Type B pancreatic cell (in vitro differentiated cells): Measurements from ENCODE around the gene GDAP2. TPM values are rescaled to one million over a fixed set of nuclear protein-coding genes. Genes with fewer than 3 reads are reported as not detected.

Experiments used
- DNase-seq: peaks from one replicate; pipeline ENCODE4 v3.0.0; 2021; ENCODE audit warnings: mixed read lengths; ENCODE audit not compliant: unreplicated experiment; ENCODE audit errors: extremely low spot score
- H3K27ac Mint-ChIP-seq: 2 replicates; pipeline ENCODE4 v1.8.0; 2021; ENCODE audit warnings: mild to moderate bottlenecking, mixed read lengths
- H3K27me3 Mint-ChIP-seq: 2 replicates; pipeline ENCODE4 v1.8.0; 2021; ENCODE audit warnings: mixed read lengths
- H3K36me3 Mint-ChIP-seq: 2 replicates; pipeline ENCODE4 v1.8.0; 2021; ENCODE audit warnings: mixed read lengths
- H3K4me1 Mint-ChIP-seq: one replicate; pipeline ENCODE4 v1.8.0; 2021; ENCODE audit warnings: mixed read lengths; ENCODE audit not compliant: unreplicated experiment
- H3K4me3 Mint-ChIP-seq: 2 replicates; pipeline ENCODE4 v1.8.0; 2021; ENCODE audit warnings: mild to moderate bottlenecking, mixed read lengths
- H3K9me3 Mint-ChIP-seq: 2 replicates; pipeline ENCODE4 v1.8.0; 2021; ENCODE audit warnings: mixed read lengths
- CTCF ChIP-seq: fragments of 200-600 bp; sonication (generic); conservative IDR thresholded peaks from 2 replicates; pipeline ENCODE4 v1.5.0; 2021; ENCODE audit warnings: antibody characterized with exemption, mild to moderate bottlenecking
- total RNA-seq: library from RNA; stranded (reverse); gene quantifications from 2 replicates; pipeline ENCODE4 v1.2.1, GENCODE V29; 2021; ENCODE audit warnings: low replicate concordance

Gene GDAP2
- total RNA-seq, 1 donor from 2014 or later = 20.4 TPM

- H3K9me3 Mint-ChIP-seq = no peaks in the 10 kb centered on the region
- DNase-seq = no peak
- H3K4me1 Mint-ChIP-seq = no peaks in the 10 kb centered on the region
- TF ChIP-seq CTCF = no peak
- H3K36me3 Mint-ChIP-seq = no peaks in the 10 kb centered on the region
- H3K27ac Mint-ChIP-seq = peak overlapping the region; percentile 68
- H3K27me3 Mint-ChIP-seq = no peaks in the 10 kb centered on the region
- no peak overlapping the region for H3K4me3 Mint-ChIP-seq
These were observed 107.5 kb downstream of the GDAP2 start for GRCh38 chr1:117821774-117822482.

- TF ChIP-seq CTCF = no peak
- no peaks in the 10 kb centered on the region for H3K9me3 Mint-ChIP-seq
- no peaks in the 10 kb centered on the region for H3K36me3 Mint-ChIP-seq
- DNase-seq = no peak
- no peak overlapping the region for H3K4me3 Mint-ChIP-seq
- H3K27me3 Mint-ChIP-seq = no peaks in the 10 kb centered on the region
- peak overlapping the region; percentile 68 for H3K27ac Mint-ChIP-seq
- H3K4me1 Mint-ChIP-seq = no peaks in the 10 kb centered on the region
These were observed 108.1 kb downstream of the GDAP2 start for GRCh38 chr1:117821382-117821755.

- H3K36me3 Mint-ChIP-seq = no peaks in the 10 kb centered on the region
- TF ChIP-seq CTCF = no peak
- no peaks in the 10 kb centered on the region for H3K4me1 Mint-ChIP-seq
- no peak overlapping the region for H3K27ac Mint-ChIP-seq
- no peaks in the 10 kb centered on the region for H3K27me3 Mint-ChIP-seq
- no peaks in the 10 kb centered on the region for H3K9me3 Mint-ChIP-seq
- no peak overlapping the region for H3K4me3 Mint-ChIP-seq
- DNase-seq = no peak
These were observed 108.6 kb downstream of the GDAP2 start for GRCh38 chr1:117820694-117821381.

GRCh38 chr1:117820096-117820495 lies 109.3 kb downstream of the GDAP2 start:
- TF ChIP-seq CTCF = no peak
- Mint-ChIP-seq H3K36me3 (no peaks in the 10 kb centered on the region), H3K9me3 (no peaks in the 10 kb centered on the region), H3K4me3 (no peak overlapping the region), H3K27ac (no peak overlapping the region), H3K27me3 (no peaks in the 10 kb centered on the region), H3K4me1 (peaks cover 2% of the 10 kb centered on the region)
- DNase-seq = no peak

GRCh38 chr1:117819301-117819700 lies 110.1 kb downstream of the GDAP2 start:
- Mint-ChIP-seq H3K36me3 (no peaks in the 10 kb centered on the region), H3K27ac (no peak overlapping the region), H3K4me3 (no peak overlapping the region), H3K4me1 (peaks cover 10% of the 10 kb centered on the region), H3K27me3 (no peaks in the 10 kb centered on the region), H3K9me3 (no peaks in the 10 kb centered on the region)
- DNase-seq = no peak
- TF ChIP-seq CTCF = no peak
